SK-N-SH (cell line): Measurements from ENCODE around the gene NPY2R. TPM values are rescaled to one million over a fixed set of nuclear protein-coding genes. Genes with fewer than 3 reads are reported as not detected.

ENCODE experiments used
- CTCF ChIA-PET: fragments of 300-600, 350-600 bp; formaldehyde crosslinking; extraction: SDS; loops from one replicate; lab custom pipeline; 2021; lab: Yijun Ruan, JAX
- POLR2A ChIA-PET: fragments of 350-600 bp; sonication (Branson Sonifier 250); formaldehyde crosslinking; extraction: SDS; loops from one replicate; lab custom pipeline; 2020; ENCODE audit warnings: antibody characterized with exemption, inconsistent platforms; lab: Yijun Ruan, JAX
- DNase-seq: peaks from one replicate; pipeline ENCODE4 v3.0.0; 2012
- H2AFZ ChIP-seq: fragments of 200-600 bp; sonication (generic); 2 replicates; pipeline ENCODE4 v1.8.1; 2016; ENCODE audit warnings: antibody characterized with exemption, mild to moderate bottlenecking, low read depth
- H3F3A ChIP-seq: fragments of 200-600 bp; sonication (generic); replicated peaks from 2 replicates; pipeline ENCODE3; 2016; ENCODE audit warnings: antibody characterized with exemption, mild to moderate bottlenecking; ENCODE audit not compliant: insufficient read depth
- H3K27ac ChIP-seq, 2 experiments: fragments of 200-500 bp in 1 of 2; fragments of 200-600 bp in 1 of 2; sonication (Bioruptor generic) in 1 of 2; sonication (generic), shearing (Covaris generic) in 1 of 2; 2 replicates each; pipeline versions ENCODE4 v1.5.1 to v1.6.1; 2014 to 2016; ENCODE audit warnings: low read depth in 2 of 2, inconsistent platforms in 1 of 2, low read length in 1 of 2, mild to moderate bottlenecking in 1 of 2, mixed read lengths in 1 of 2
- H3K27me3 ChIP-seq: fragments of 200-600 bp; sonication (generic), shearing (Covaris generic); 2 replicates; pipeline ENCODE4 v1.6.1; 2016; ENCODE audit warnings: mixed run types; ENCODE audit not compliant: insufficient read depth
- H3K36me3 ChIP-seq, 2 experiments: fragments of 200-500 bp in 1 of 2; fragments of 200-600 bp in 1 of 2; sonication (Bioruptor generic) in 1 of 2; sonication (generic) in 1 of 2; replicated peaks in 1 of 2; 2 replicates each; pipeline versions ENCODE3 to v1.5.1; 2014 to 2016; ENCODE audit warnings: low read length in 1 of 2, mild to moderate bottlenecking in 1 of 2; ENCODE audit not compliant: insufficient read depth in 2 of 2, control insufficient read depth in 1 of 2
- H3K4me1 ChIP-seq, 2 experiments: fragments of 200-500 bp in 1 of 2; fragments of 200-600 bp in 1 of 2; sonication (Bioruptor generic) in 1 of 2; sonication (generic), shearing (Covaris generic) in 1 of 2; 2 replicates each; pipeline versions ENCODE4 v1.5.1 to v1.6.1; 2014 to 2016; ENCODE audit warnings: low read depth in 1 of 2, low read length in 1 of 2, mixed run types in 1 of 2; ENCODE audit not compliant: insufficient read depth in 2 of 2, control insufficient read depth in 1 of 2
- H3K4me2 ChIP-seq: fragments of 200-600 bp; sonication (generic), shearing (Covaris generic); 2 replicates; pipeline ENCODE4 v1.6.1; 2017; ENCODE audit warnings: mixed run types
- H3K4me3 ChIP-seq, 2 experiments: fragments of 200-500 bp in 1 of 2; fragments of 200-600 bp in 1 of 2; sonication (Bioruptor generic) in 1 of 2; sonication (generic), shearing (Covaris generic) in 1 of 2; 2 replicates each; pipeline versions ENCODE4 v1.5.1 to v1.8.1; 2014 to 2016; ENCODE audit warnings: low read depth in 2 of 2, inconsistent platforms in 1 of 2, low read length in 1 of 2, mild to moderate bottlenecking in 1 of 2, mixed read lengths in 1 of 2, moderate library complexity in 1 of 2
- H3K79me2 ChIP-seq: fragments of 200-600 bp; sonication (generic); 2 replicates; pipeline ENCODE4 v1.8.1; 2017; ENCODE audit warnings: mild to moderate bottlenecking; ENCODE audit not compliant: insufficient read depth
- H3K9ac ChIP-seq: fragments of 200-600 bp; sonication (generic); 2 replicates; pipeline ENCODE4 v1.6.1; 2017; ENCODE audit warnings: mixed run types
- H3K9me2 ChIP-seq: fragments of 200-600 bp; sonication (generic); 2 replicates; pipeline ENCODE4 v1.6.1; 2017; ENCODE audit warnings: mixed run types
- H3K9me3 ChIP-seq: fragments of 200-600 bp; sonication (generic); 2 replicates; pipeline ENCODE4 v1.6.1; 2017; ENCODE audit warnings: mixed run types, mild to moderate bottlenecking, moderate library complexity
- H4K20me1 ChIP-seq: fragments of 200-600 bp; sonication (generic); 2 replicates; pipeline ENCODE4 v1.6.1; 2017; ENCODE audit warnings: mild to moderate bottlenecking, mixed run types; ENCODE audit not compliant: insufficient read depth
- GATA2 ChIP-seq: sonication (generic); formaldehyde crosslinking; IDR thresholded peaks from 2 replicates; pipeline ENCODE4 v1.5.0; 2020; ENCODE audit warnings: mild to moderate bottlenecking, missing genetic modification reagents
- RAD21 ChIP-seq: IDR thresholded peaks from 2 replicates; pipeline ENCODE4 v1.6.1; 2012; ENCODE audit warnings: mild to moderate bottlenecking, low read length
- WGBS: methylation state at CpG from one replicate; pipeline ENCODE4 v1.1.6; 2017; ENCODE audit warnings: low lambda C conversion rate; 5-methylcytosine and 5-hydroxymethylcytosine counted together
- polyA plus RNA-seq, 3 experiments: library from polyadenylated mRNA; depleted of rRNA; stranded (reverse); fragments of >200 nt; gene quantifications; 2 replicates each; pipeline ENCODE4 v1.2.3, GENCODE V29; 2012
- TF ChIP-seq, protein P1 (sequence below): IDR thresholded peaks from 2 replicates; pipeline ENCODE4 v1.4.0; 2012; ENCODE audit warnings: low read depth, borderline replicate concordance
- TF ChIP-seq, protein P2 (sequence below): fragments of 200-600 bp; sonication (generic); IDR thresholded peaks from 2 replicates; pipeline ENCODE4 v1.6.1; 2017; ENCODE audit warnings: antibody characterized with exemption, mild to moderate bottlenecking, moderate library complexity

Gene NPY2R, protein sequence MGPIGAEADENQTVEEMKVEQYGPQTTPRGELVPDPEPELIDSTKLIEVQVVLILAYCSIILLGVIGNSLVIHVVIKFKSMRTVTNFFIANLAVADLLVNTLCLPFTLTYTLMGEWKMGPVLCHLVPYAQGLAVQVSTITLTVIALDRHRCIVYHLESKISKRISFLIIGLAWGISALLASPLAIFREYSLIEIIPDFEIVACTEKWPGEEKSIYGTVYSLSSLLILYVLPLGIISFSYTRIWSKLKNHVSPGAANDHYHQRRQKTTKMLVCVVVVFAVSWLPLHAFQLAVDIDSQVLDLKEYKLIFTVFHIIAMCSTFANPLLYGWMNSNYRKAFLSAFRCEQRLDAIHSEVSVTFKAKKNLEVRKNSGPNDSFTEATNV
- 0.05 TPM in 1 of 2 replicates, not detected in the other for polyA plus RNA-seq (2012; rRNA removed)
- 0.05 TPM in 2 replicates for polyA plus RNA-seq (2012; cell fraction: cytosol; rRNA removed)
- 0.01 TPM in 1 of 2 replicates, not detected in the other for polyA plus RNA-seq (2012; cell fraction: nucleus; rRNA removed)

DNA sequence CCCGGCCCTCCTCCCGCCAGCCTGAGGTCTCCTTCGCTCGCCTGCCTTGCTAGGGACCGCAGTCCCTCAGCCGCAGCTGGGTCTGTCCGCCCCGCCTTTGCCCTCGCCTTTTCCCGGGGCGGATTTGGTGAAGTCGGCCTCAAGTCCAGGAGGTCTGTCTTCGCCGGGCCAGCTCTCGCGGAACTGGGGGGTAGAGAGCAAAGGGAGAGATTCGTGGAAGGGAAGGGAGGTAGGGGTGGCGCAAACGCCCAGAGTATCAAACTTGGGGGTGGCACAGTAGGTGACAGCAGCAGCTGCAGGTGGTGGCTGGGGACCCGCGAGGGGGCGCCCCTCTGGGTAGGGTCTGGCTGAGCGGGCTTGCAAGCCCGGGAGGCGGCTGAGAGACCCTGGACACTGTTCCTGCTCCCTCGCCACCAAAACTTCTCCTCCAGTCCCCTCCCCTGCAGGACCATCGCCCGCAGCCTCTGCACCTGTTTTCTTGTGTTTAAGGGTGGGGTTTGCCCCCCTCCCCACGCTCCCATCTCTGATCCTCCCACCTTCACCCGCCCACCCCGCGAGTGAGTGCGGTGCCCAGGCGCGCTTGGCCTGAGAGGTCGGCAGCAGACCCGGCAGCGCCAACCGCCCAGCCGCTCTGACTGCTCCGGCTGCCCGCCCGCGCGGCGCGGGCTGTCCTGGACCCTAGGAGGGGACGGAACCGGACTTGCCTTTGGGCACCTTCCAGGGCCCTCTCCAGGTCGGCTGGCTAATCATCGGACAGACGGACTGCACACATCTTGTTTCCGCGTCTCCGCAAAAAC lies at the start of gene NPY2R:
Gene NPY2R (plus strand): TSS at position 379 of the 797 bp plus-strand sequence. CDS start 5,304 bp downstream, outside the sequence.
- CTCF ChIA-PET: interaction anchor here (0.7 to 2.3 kb wide), 25 partner anchors 7 to 402 kb away, joined by 3 to 15 read pairs (median 3); partner anchors contain the start of gene MAP9
- no peak within 1 kb of the TSS for H2AFZ ChIP-seq

DNA sequence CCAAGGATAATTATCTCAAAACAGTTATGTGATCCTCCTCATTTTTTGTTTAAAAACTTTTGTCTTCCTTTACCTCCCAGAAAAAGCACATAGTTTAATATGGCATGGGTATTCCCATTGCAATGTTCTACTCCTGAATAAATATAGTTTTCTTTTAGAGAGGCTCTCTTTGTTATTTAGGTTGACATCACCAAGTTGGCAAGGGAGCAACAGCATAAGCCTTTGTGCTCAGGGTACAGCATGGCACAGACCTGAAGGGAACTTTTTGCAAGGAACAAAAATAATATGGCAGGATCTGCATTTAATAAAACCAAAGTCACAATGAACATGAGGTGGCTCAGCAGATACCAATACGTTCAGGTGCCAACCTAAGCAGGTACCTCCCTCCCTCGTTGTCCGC lies 47.1 kb upstream of the NPY2R start:
- no peaks in the 10 kb centered on the region for H3K4me1 ChIP-seq
- H3K4me3 ChIP-seq: no peak overlapping the region
- H3K4me2 ChIP-seq: no peak overlapping the region
- H3K36me3 ChIP-seq: no peaks in the 10 kb centered on the region
- no peak for DNase-seq
- no peaks in the 10 kb centered on the region for H3K9me2 ChIP-seq
- no peaks in the 10 kb centered on the region for H4K20me1 ChIP-seq
- WGBS: 55% methylated on average over 3 of the region's 3 CpGs
- ChIA-PET POLR2A (no interaction called here), CTCF (no interaction called here)
- no peaks in the 10 kb centered on the region for H3K9me3 ChIP-seq
- H3F3A ChIP-seq: no peaks in the 10 kb centered on the region
- TF ChIP-seq, protein P1, sequence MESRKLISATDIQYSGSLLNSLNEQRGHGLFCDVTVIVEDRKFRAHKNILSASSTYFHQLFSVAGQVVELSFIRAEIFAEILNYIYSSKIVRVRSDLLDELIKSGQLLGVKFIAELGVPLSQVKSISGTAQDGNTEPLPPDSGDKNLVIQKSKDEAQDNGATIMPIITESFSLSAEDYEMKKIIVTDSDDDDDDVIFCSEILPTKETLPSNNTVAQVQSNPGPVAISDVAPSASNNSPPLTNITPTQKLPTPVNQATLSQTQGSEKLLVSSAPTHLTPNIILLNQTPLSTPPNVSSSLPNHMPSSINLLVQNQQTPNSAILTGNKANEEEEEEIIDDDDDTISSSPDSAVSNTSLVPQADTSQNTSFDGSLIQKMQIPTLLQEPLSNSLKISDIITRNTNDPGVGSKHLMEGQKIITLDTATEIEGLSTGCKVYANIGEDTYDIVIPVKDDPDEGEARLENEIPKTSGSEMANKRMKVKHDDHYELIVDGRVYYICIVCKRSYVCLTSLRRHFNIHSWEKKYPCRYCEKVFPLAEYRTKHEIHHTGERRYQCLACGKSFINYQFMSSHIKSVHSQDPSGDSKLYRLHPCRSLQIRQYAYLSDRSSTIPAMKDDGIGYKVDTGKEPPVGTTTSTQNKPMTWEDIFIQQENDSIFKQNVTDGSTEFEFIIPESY: no peak
- no peaks in the 10 kb centered on the region for H3K79me2 ChIP-seq
- no peak overlapping the region for H2AFZ ChIP-seq
- no peaks in the 10 kb centered on the region for H3K27me3 ChIP-seq
- H3K27ac ChIP-seq: no peak overlapping the region
- no peak overlapping the region for H3K9ac ChIP-seq

More for the DNA sequence above, at the start of gene NPY2R:
- H3K27ac ChIP-seq: no peak within 1 kb of the TSS
- no peaks in the 10 kb centered on the region for H3K9me2 ChIP-seq
- no peaks in the 10 kb centered on the region for H3K79me2 ChIP-seq
- H3K4me2 ChIP-seq: no peak within 1 kb of the TSS
- 56% methylated on average over 23 of the region's 55 CpGs for WGBS
- 0 out of 2 replicates have a peak, but pooled peaks cover 13% of the 10 kb centered on the region for H3K27me3 ChIP-seq
- H3K4me3 ChIP-seq: peak within 1 kb of the TSS in 1 of 2 experiments; percentile 42; a peak in 2 of 4 replicates
- H3K9ac ChIP-seq: no peak within 1 kb of the TSS
- H3K4me1 ChIP-seq: no peaks in the 10 kb centered on the region
- DNase-seq: peak; percentile 69
- TF ChIP-seq RAD21 (peak; percentile 37), GATA2 (CRISPR knock-in tag) (0 out of 2 replicates have a peak, but pooled peaks have one; percentile 12)
- TF ChIP-seq, protein P2, sequence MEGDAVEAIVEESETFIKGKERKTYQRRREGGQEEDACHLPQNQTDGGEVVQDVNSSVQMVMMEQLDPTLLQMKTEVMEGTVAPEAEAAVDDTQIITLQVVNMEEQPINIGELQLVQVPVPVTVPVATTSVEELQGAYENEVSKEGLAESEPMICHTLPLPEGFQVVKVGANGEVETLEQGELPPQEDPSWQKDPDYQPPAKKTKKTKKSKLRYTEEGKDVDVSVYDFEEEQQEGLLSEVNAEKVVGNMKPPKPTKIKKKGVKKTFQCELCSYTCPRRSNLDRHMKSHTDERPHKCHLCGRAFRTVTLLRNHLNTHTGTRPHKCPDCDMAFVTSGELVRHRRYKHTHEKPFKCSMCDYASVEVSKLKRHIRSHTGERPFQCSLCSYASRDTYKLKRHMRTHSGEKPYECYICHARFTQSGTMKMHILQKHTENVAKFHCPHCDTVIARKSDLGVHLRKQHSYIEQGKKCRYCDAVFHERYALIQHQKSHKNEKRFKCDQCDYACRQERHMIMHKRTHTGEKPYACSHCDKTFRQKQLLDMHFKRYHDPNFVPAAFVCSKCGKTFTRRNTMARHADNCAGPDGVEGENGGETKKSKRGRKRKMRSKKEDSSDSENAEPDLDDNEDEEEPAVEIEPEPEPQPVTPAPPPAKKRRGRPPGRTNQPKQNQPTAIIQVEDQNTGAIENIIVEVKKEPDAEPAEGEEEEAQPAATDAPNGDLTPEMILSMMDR: no peak
- H3F3A ChIP-seq: no peaks in the 10 kb centered on the region
- POLR2A ChIA-PET: interaction anchor here (1.5 kb wide), 1 partner anchor 114 kb away, joined by 4 read pairs; no protein-coding TSS in a partner anchor
- no peaks in the 10 kb centered on the region for H3K36me3 ChIP-seq
- no peaks in the 10 kb centered on the region for H4K20me1 ChIP-seq
- H3K9me3 ChIP-seq: no peaks in the 10 kb centered on the region
